ENCODE data around the gene CNTN4. TPM values are rescaled to one million over a fixed set of nuclear protein-coding genes. Genes with fewer than 3 reads are reported as not detected.

Gene CNTN4
- total RNA-seq, 1 experiment from 2014 or later: 1.6 TPM

DNA sequence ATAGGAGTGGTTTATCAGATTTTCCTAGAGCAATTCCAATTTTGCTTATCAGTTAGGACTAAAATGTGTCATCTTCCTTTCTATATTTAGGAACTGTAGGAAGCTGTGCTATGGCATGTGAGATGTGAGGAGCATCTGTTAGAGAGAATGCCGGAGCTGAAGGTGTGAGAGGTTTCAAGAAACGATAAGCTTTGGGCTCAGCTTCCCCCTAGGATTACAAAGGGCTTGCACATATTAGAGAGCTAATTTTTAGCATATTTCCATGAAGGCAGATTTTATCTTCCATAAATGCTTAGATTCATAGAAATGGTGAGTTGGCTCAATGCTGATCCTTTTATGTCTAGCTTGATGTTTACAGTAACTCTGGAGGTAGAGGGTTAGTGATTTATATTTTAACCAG, 120.2 kb downstream of the CNTN4 start:
- DNase-seq: no peak
- Histone ChIP-seq H2AFZ (ENCODE audit: low read length) (no peak overlapping the region), H2AK5ac (ENCODE audit: insufficient read length, low read length) (no peak overlapping the region), H3K79me1 (ENCODE audit: insufficient read depth, low read depth, low read length, poor library complexity, severe bottlenecking) (no peaks in the 10 kb centered on the region), H3K9me3 (ENCODE audit: control insufficient read depth, low read depth, low read length) (no peaks in the 10 kb centered on the region), H3K4ac (ENCODE audit: low read depth, low read length) (no peak overlapping the region), H3K4me2 (ENCODE audit: insufficient read depth, insufficient read length, low read length) (no peak overlapping the region), H3K56ac (ENCODE audit: insufficient read length, low read depth, low read length) (no peak overlapping the region), H3K4me1 (ENCODE audit: insufficient read depth, low read length) (no peaks in the 10 kb centered on the region), H3K14ac (ENCODE audit: insufficient read depth, low read length) (no peak overlapping the region), H3K18ac (ENCODE audit: insufficient read length, low read depth, low read length) (no peak overlapping the region), H2BK120ac (ENCODE audit: low read depth, low read length, poor library complexity, severe bottlenecking) (no peak overlapping the region), H3K23ac (ENCODE audit: insufficient read length, low read depth, low read length) (no peak overlapping the region), H4K8ac (replicated peaks; ENCODE audit: insufficient read length, low read depth, low read length) (no peak overlapping the region), H2BK5ac (ENCODE audit: insufficient read length, low read length) (no peak overlapping the region), H4K20me1 (ENCODE audit: control insufficient read depth, insufficient read depth, insufficient read length) (no peaks in the 10 kb centered on the region), H3K9ac (ENCODE audit: extremely low read depth, insufficient read length, low read length) (no peak overlapping the region), H3K27ac (ENCODE audit: insufficient read length, low read depth, low read length) (no peak overlapping the region), H3T11ph (ENCODE audit: low read length) (no peak overlapping the region), H3K79me2 (ENCODE audit: insufficient read depth, low read length) (no peaks in the 10 kb centered on the region), H4K5ac (ENCODE audit: insufficient read length, low read depth, low read length) (no peak overlapping the region), H2BK20ac (ENCODE audit: low read depth, low read length, poor library complexity, severe bottlenecking) (no peak overlapping the region), H3K23me2 (ENCODE audit: insufficient read length, low read depth, low read length, poor library complexity, severe bottlenecking) (no peaks in the 10 kb centered on the region), H3K27me3 (ENCODE audit: insufficient read depth, low read length) (no peaks in the 10 kb centered on the region), H2BK15ac (ENCODE audit: low read depth, low read length) (no peak overlapping the region), H4K91ac (ENCODE audit: insufficient read length, low read depth, low read length) (no peak overlapping the region), H2BK12ac (ENCODE audit: insufficient read length, low read depth, low read length) (no peak overlapping the region)
- Mint-ChIP-seq H3K4me1 (no peaks in the 10 kb centered on the region), H3K27me3 (ENCODE audit: low read depth) (no peaks in the 10 kb centered on the region), H3K36me3 (ENCODE audit: insufficient read depth in 1 of 3, low read depth in 3 of 3) (peaks cover 0 to 7% (median 4%) of the 10 kb centered on the region in 3 experiments; a peak in 4 of 7 replicates), H3K27ac (no peak overlapping the region), H3K4me3 (no peak overlapping the region), H3K9me3 (peaks cover 4 to 5% of the 10 kb centered on the region in 2 experiments; a peak in 1 of 5 replicates)
- TF ChIP-seq, protein P1, sequence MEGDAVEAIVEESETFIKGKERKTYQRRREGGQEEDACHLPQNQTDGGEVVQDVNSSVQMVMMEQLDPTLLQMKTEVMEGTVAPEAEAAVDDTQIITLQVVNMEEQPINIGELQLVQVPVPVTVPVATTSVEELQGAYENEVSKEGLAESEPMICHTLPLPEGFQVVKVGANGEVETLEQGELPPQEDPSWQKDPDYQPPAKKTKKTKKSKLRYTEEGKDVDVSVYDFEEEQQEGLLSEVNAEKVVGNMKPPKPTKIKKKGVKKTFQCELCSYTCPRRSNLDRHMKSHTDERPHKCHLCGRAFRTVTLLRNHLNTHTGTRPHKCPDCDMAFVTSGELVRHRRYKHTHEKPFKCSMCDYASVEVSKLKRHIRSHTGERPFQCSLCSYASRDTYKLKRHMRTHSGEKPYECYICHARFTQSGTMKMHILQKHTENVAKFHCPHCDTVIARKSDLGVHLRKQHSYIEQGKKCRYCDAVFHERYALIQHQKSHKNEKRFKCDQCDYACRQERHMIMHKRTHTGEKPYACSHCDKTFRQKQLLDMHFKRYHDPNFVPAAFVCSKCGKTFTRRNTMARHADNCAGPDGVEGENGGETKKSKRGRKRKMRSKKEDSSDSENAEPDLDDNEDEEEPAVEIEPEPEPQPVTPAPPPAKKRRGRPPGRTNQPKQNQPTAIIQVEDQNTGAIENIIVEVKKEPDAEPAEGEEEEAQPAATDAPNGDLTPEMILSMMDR (conservative IDR thresholded peaks at IDR 0.05): no peak
- WGBS (ENCODE audit: extremely low coverage, insufficient read length, low lambda C conversion rate): no CpG with 5 or more reads among the region's 2 CpGs

Data from H9 (cell line).